Measurements from ENCODE around the gene ZBTB32. TPM values are rescaled to one million over a fixed set of nuclear protein-coding genes. Genes with fewer than 3 reads are reported as not detected.

ZBTB32 gene
- total and polyA plus RNA-seq, 7 donors, result 0.08 to 0.10 TPM; not detected in 5

GRCh38 chr19:35729021-35729420 is 24.7 kb downstream of the ZBTB32 start:
- Histone ChIP-seq H3K4me1 (no peaks in the 10 kb centered on the region), H3K27me3 (ENCODE audit: insufficient read depth in 3 of 3, low read length in 2 of 3) (no peaks in the 10 kb centered on the region), H3K27ac (no peak overlapping the region), H3K4me3 (no peak overlapping the region), H3K36me3 (ENCODE audit: insufficient read depth in 1 of 2, low read depth in 1 of 2) (peaks cover 19 to 99% of the 10 kb centered on the region in 2 donors), H3K9me3 (no peaks in the 10 kb centered on the region)
- intact Hi-C loops (cut with DNase I), result no loop called here
- peak in 1 of 2 donors; percentile 40 for DNase-seq
- 85 to 88% (median 87%) methylated on average over 18 of the region's 18 CpGs for WGBS, 3 donors
- ATAC-seq, result no peak
- no peak for TF ChIP-seq CTCF (IDR thresholded peaks at IDR 0.05)

- 91 to 95% (median 92%) methylated on average over 11 of the region's 11 CpGs for WGBS, 3 donors
- H3K9me3 ChIP-seq, result no peaks in the 10 kb centered on the region
- no peak overlapping the region for H3K4me3 ChIP-seq
- peak in 1 of 2 donors; percentile 47 for DNase-seq
- ATAC-seq, result no peak
- intact Hi-C loops (cut with DNase I), result no loop called here
- H3K36me3 ChIP-seq (ENCODE audit: insufficient read depth in 1 of 2, low read depth in 1 of 2), result peaks cover 16 to 99% of the 10 kb centered on the region in 2 donors
- TF ChIP-seq CTCF (IDR thresholded peaks at IDR 0.05), result no peak
- H3K27me3 ChIP-seq (ENCODE audit: insufficient read depth in 3 of 3, low read length in 2 of 3), result no peaks in the 10 kb centered on the region
- no peak overlapping the region for H3K27ac ChIP-seq
- no peaks in the 10 kb centered on the region for H3K4me1 ChIP-seq
Measured at GRCh38 chr19:35729763-35730162, 25.4 kb downstream of the ZBTB32 start.

- no peaks in the 10 kb centered on the region for H3K27me3 ChIP-seq (ENCODE audit: insufficient read depth in 3 of 3, low read length in 2 of 3)
- DNase-seq (peak in 1 of 2 donors; percentile 50), ATAC-seq (no peak)
- H3K27ac ChIP-seq, result no peak overlapping the region
- H3K4me3 ChIP-seq, result no peak overlapping the region
- no peaks in the 10 kb centered on the region for H3K4me1 ChIP-seq
- intact Hi-C loops (cut with DNase I), result no loop called here
- WGBS, 3 donors, result 92 to 95% (median 94%) methylated on average over 18 of the region's 18 CpGs
- H3K36me3 ChIP-seq (ENCODE audit: insufficient read depth in 1 of 2, low read depth in 1 of 2), result peaks cover 16 to 99% of the 10 kb centered on the region in 2 donors
- H3K9me3 ChIP-seq, result no peaks in the 10 kb centered on the region
- TF ChIP-seq CTCF (IDR thresholded peaks at IDR 0.05), result no peak
Measured at GRCh38 chr19:35730326-35730725, 26.0 kb downstream of the ZBTB32 start.

GRCh38 chr19:35731353-35731752 is 27.0 kb downstream of the ZBTB32 start:
- TF ChIP-seq CTCF (IDR thresholded peaks at IDR 0.05), result no peak
- Histone ChIP-seq H3K9me3 (no peaks in the 10 kb centered on the region), H3K4me1 (no peaks in the 10 kb centered on the region), H3K4me3 (no peak overlapping the region), H3K36me3 (ENCODE audit: insufficient read depth in 1 of 2, low read depth in 1 of 2) (peaks cover 8 to 99% of the 10 kb centered on the region in 2 donors), H3K27ac (no peak overlapping the region), H3K27me3 (ENCODE audit: insufficient read depth in 3 of 3, low read length in 2 of 3) (no peaks in the 10 kb centered on the region)
- intact Hi-C loops (cut with DNase I), result no loop called here
- WGBS, 3 donors, result 83 to 90% (median 89%) methylated on average over 9 of the region's 9 CpGs
- no peak for ATAC-seq
- peak in 1 of 2 donors; percentile 30 for DNase-seq

- DNase-seq (no peak), ATAC-seq (no peak)
- peaks cover 8 to 99% of the 10 kb centered on the region in 2 donors for H3K36me3 ChIP-seq (ENCODE audit: insufficient read depth in 1 of 2, low read depth in 1 of 2)
- TF ChIP-seq CTCF (IDR thresholded peaks at IDR 0.05), result no peak
- WGBS, 3 donors, result 81 to 85% (median 85%) methylated on average over 19 to 21 of the region's 21 CpGs
- H3K4me3 ChIP-seq, result no peak overlapping the region
- no peaks in the 10 kb centered on the region for H3K4me1 ChIP-seq
- intact Hi-C loops (cut with DNase I), result no loop called here
- no peaks in the 10 kb centered on the region for H3K9me3 ChIP-seq
- no peaks in the 10 kb centered on the region for H3K27me3 ChIP-seq (ENCODE audit: insufficient read depth in 3 of 3, low read length in 2 of 3)
- H3K27ac ChIP-seq, result no peak overlapping the region
Measured at GRCh38 chr19:35731779-35732405, 27.5 kb downstream of the ZBTB32 start.
